HG03439 (cell line): ENCODE results near the gene MYCT1.

ENCODE experiments used
- ATAC-seq: cut with Tn5 transposase; IDR thresholded peaks from one replicate; pipeline ENCODE4 v1.9.1; 2021; ENCODE audit warnings: mild to moderate bottlenecking, moderate library complexity; ENCODE audit not compliant: unreplicated experiment

MYCT1 gene

GRCh38 chr6:152720974-152721373 is 23.3 kb downstream of the MYCT1 start:
- ATAC-seq = no peak

DNA sequence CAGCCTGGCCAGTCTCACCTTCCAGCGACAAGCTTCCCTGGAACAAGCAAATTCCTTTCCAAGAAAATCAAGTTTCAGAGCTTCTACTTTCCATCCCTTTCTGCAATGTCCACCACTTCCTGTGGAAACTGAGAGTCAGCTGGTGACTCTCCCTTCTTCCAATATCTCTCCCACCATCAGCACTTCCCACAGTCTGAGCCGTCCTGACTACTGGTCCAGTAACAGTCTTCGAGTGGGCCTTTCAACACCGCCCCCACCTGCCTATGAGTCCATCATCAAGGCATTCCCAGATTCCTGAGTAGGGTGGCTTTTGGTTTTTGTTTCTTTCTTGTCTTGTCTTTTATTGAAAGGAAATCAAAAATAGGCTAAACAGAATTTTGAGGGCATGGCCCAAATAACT is 24.3 kb downstream of the MYCT1 start:
- ATAC-seq = no peak

DNA sequence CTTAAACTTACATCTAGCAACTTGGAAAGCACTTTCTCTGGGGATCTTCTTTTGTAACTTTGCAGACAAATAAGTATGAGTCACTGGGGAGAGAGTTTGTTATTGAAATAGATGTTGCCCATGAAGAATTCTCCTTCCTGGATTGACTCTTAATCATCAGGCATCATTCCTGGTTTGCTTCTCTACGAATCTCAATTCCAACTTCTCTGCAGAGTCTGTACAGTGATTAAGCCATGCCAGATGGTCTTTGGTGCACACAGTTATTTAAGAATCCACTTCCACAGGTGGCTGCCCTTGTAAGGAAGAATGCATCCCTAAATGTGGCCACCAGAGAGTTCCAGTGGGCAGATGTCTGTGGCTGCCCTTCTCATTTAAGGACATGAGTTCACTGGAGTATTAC is 25.7 kb downstream of the MYCT1 start:
- no peak for ATAC-seq

- no peak for ATAC-seq
Observed at GRCh38 chr6:152726313-152726712, 28.6 kb downstream of the MYCT1 start.

- ATAC-seq = no peak
Observed at GRCh38 chr6:152727507-152727906, 29.8 kb downstream of the MYCT1 start.

GRCh38 chr6:152734630-152735029 is 36.9 kb downstream of the MYCT1 start:
- no peak for ATAC-seq

DNA sequence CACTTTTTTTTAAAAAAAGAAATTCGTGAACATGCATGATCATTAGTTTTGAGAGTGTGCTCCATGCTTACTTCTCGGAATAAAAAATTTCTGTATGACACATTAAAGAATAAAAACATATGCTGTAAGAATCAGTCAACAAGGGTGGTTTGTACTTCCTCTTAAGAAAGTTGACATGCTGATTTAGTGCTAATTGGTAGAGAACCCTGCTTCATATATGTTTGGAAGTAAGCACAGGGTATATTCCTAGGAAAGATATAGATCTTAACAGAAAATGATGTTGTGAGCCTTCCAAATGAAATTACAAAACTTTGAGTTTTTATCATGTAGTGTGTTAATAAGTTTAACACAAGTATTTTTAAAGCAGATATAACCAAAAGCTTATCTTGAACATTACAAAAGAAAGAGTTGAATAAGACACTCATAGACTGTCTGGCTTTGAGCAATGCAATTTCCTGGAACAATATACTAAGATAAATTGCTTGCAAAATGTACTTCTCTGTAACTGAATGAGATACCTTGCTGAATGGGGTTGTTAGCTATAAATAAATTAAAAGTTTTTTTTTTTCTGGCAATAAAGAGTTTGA is 39.1 kb downstream of the MYCT1 start:
- ATAC-seq = no peak

- no peak for ATAC-seq
Observed at GRCh38 chr6:152745509-152746171, 47.9 kb downstream of the MYCT1 start.

DNA sequence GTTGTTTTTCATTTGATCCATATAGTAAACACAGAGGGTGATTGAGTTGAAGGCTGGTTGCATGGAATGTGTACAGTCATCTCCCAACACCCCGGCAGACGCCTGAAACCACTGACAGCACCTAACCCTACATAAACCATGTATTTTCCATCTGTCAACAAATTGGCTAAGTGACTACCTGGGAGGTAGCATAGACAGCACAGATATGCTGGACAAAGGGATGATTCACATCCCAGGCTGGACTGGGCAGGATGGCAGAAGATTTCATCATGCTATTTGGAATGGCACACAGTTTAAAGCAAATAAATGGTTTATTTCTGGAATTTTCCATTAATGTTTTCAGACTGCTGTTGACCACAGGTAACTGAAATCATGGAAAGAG is 48.5 kb downstream of the MYCT1 start:
- no peak for ATAC-seq

DNA sequence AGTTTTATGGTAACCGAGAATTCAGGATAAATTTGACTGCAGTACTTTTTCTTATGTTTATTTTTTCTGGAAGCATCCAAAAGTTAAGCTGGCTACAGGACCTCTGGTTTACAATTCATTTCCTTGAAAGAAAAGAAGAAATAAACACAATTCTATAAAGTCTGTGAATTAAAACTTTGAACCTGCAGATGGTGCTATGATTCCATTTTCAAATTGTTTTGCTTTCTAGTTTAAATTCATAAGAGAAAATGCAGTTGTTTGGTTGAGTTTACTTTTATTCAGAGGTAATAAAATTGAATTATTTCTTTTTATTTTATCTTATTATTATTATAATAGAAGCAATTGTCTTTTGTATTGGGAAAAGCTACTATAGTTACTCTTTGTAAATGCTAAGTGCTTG is 51.1 kb downstream of the MYCT1 start:
- no peak for ATAC-seq

DNA sequence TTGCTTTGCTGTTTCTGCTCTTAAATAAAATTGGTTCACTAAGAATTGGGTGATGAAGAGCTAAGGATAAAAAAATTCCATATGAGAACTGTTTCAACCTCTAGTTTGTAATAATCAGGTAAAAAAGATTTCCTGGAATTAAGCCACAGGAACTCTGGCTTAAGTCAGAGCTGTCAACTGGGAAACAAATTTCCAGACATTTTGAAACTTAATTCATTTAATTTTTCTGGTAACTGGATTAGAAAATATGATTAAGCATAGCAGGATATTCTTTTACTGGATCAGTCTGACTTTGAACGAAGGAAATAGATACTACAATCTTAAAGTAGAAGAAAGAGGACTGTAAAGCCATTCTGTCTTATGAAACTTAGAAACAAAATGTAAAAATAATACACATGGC is 51.6 kb downstream of the MYCT1 start:
- ATAC-seq = no peak

DNA sequence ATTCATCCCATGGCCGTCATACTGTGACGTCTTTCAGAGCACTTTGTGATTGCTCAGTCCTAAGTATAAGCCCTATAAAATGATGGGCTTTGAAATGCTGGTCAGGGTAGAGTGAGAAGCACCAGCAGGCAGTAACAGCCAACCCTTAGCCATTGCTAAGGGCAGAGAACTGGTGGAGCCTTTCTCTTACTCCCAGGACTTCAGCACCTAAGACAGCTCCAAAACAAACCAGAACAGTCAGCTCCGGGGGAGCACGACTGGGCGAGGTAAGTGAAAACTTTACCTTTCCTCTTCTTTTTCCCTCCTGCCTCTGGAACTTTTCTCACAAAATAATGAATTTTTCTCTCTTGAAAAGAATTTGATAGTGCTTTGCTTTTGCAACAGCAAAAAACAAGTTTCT is 53.0 kb downstream of the MYCT1 start, which contains the start of gene VIP:
Gene VIP (plus strand): TSS at position 104 of the 400 bp plus-strand sequence. CDS start 1,381 bp downstream, outside the sequence.
- no peak for ATAC-seq

DNA sequence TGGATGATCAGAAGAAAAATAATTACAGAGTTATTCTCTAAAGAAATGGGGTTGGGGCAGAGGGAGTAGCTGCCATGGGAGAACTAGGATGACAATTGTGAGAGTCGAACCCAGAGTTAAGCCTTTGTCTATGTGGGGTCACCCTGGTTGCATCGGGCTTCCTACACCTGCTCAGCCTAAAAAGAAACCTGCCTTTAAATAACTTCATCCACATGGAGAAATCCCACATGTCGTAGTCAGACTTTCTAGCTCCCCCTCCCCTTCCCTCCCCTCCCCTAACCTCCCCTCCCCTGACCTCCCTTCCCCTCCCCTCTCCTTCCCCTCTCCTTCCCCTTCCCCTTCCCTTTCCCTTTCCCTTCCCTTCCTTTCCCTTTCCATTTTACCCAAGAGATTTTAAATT is 67.6 kb downstream of the MYCT1 start:
- no peak for ATAC-seq

DNA sequence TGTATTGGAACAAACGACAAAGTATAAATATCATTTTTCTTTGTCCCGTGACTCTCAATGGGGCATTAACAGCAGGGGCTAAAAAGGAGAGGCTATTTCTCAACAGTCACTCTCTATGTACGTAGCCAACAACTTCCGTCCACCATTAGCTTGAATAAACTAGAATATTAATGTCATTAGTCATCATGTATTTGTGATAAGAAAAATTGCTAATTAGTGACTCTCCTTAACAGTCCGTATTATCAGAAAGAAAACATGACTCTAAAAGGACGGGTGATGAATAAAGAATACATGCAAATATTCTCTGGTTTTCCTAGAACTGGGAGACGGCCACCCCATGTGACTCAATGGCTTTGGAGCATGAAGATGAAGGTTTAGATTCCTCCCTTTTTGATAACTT is 71.5 kb downstream of the MYCT1 start:
- ATAC-seq = no peak

GRCh38 chr6:152769993-152770392 is 72.3 kb downstream of the MYCT1 start:
- ATAC-seq = no peak

DNA sequence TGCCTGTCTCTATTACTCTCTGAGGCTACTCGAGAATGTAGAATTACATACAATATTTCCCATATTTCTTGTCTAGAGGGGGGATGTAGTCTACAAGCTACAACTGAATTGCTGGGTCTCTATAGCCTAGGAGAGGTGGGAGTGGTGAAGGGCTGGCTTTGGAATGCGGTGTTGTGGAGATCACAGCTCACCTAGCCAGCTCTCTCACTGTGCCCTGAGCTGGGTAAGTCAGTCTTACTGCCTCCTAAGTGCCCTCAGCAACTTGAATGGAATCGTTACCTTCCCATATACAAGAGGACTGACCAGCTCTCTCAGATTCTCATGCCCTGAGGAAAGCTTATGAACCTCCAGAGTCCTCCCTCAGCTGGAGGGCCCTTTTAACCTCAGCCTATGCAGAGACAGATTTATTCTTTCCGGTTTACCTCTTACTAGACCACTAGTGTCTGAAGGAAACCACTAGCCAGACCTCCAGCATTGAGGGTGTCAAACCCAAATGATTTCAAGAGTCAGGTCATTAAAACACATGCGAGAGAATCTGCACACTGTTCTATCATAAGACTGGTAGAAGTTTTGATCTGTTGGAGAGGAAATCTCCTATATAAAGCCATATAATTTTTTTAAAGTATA is 73.5 kb downstream of the MYCT1 start:
- no peak for ATAC-seq
